Measurements from ENCODE around the gene GPR132.

The GPR132 gene

DNA sequence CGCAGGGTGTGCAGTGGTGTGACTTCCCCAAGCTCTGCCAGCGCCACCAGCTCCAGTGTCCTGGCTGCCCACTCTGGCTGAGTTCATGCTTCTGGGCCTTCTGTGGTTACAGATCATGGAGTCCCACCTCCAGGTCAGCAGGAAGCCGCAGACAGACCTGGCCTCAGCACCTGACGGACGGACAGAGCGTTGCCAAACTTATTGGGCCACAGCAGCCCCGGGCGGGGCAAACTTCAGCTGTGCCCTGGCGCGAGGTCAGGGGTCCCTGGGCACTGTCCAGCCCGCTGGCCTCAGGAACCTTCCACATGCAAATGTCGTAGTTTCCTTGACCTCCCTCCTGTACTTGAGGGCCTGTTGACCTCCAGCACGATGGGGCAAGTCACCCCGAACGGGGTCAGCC is 11.2 kb downstream of the GPR132 start:
- Histone ChIP-seq H3K9me3 (ENCODE audit: control insufficient read depth, low read depth, low read length) (no peaks in the 10 kb centered on the region), H3K4me3 (ENCODE audit: low read length) (no peak overlapping the region), H3K9ac (ENCODE audit: low read length) (no peak overlapping the region), H3K36me3 (ENCODE audit: control insufficient read depth, low read depth, low read length) (no peaks in the 10 kb centered on the region), H3K4me1 (ENCODE audit: control insufficient read depth, low read depth, low read length) (peaks cover 5% of the 10 kb centered on the region), H3K27ac (ENCODE audit: low read length) (no peak overlapping the region), H3K27me3 (ENCODE audit: control insufficient read depth, insufficient read depth, low read length) (peaks cover 24% of the 10 kb centered on the region)

DNA sequence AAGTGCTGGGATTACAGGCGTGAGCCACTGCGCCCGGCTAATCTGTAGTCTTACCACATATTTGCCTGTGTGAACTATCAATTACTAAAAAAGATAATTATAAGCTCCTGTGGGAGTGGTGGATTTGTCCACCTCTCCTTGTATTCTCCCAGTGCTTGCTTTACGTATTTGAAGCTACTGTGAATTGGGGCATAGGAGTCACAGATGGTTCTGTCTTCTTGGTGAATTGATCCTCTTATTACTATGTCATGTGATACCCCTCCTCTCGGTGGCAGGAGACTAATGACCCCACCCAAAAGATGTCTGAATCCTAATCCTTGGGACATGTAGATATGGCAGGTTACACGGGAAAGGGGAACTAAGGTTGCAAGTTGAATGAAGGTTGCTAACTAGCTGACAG is 11.8 kb downstream of the GPR132 start:
- Histone ChIP-seq H3K9me3 (ENCODE audit: control insufficient read depth, low read depth, low read length) (no peaks in the 10 kb centered on the region), H3K27ac (ENCODE audit: low read length) (no peak overlapping the region), H3K36me3 (ENCODE audit: control insufficient read depth, low read depth, low read length) (no peaks in the 10 kb centered on the region), H3K27me3 (ENCODE audit: control insufficient read depth, insufficient read depth, low read length) (peaks cover 24% of the 10 kb centered on the region), H3K4me3 (ENCODE audit: low read length) (no peak overlapping the region), H3K4me1 (ENCODE audit: control insufficient read depth, low read depth, low read length) (peaks cover 5% of the 10 kb centered on the region), H3K9ac (ENCODE audit: low read length) (no peak overlapping the region)

DNA sequence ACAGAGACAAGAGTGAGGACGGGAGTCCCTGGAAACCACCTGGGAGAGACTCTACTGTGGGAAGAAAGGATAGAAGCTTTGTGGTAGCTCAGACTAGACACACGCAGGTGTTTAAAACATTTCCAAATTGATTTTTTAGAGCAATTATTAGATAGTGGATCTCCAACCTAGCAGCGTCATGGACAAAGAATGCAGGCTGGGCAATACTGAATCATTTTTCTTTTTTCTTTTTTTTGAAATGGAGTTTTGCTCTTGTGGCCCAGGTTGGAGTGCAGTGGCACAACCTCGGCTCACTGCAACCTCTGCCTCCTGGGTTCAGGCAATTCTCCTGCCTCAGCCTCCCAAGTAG is 13.1 kb downstream of the GPR132 start:
- H3K36me3 ChIP-seq (ENCODE audit: control insufficient read depth, low read depth, low read length): no peaks in the 10 kb centered on the region
- H3K9me3 ChIP-seq (ENCODE audit: control insufficient read depth, low read depth, low read length): no peaks in the 10 kb centered on the region
- H3K4me1 ChIP-seq (ENCODE audit: control insufficient read depth, low read depth, low read length): peaks cover 5% of the 10 kb centered on the region
- no peak overlapping the region for H3K4me3 ChIP-seq (ENCODE audit: low read length)
- H3K27ac ChIP-seq (ENCODE audit: low read length): no peak overlapping the region
- peaks cover 22% of the 10 kb centered on the region for H3K27me3 ChIP-seq (ENCODE audit: control insufficient read depth, insufficient read depth, low read length)
- no peak overlapping the region for H3K9ac ChIP-seq (ENCODE audit: low read length)

DNA sequence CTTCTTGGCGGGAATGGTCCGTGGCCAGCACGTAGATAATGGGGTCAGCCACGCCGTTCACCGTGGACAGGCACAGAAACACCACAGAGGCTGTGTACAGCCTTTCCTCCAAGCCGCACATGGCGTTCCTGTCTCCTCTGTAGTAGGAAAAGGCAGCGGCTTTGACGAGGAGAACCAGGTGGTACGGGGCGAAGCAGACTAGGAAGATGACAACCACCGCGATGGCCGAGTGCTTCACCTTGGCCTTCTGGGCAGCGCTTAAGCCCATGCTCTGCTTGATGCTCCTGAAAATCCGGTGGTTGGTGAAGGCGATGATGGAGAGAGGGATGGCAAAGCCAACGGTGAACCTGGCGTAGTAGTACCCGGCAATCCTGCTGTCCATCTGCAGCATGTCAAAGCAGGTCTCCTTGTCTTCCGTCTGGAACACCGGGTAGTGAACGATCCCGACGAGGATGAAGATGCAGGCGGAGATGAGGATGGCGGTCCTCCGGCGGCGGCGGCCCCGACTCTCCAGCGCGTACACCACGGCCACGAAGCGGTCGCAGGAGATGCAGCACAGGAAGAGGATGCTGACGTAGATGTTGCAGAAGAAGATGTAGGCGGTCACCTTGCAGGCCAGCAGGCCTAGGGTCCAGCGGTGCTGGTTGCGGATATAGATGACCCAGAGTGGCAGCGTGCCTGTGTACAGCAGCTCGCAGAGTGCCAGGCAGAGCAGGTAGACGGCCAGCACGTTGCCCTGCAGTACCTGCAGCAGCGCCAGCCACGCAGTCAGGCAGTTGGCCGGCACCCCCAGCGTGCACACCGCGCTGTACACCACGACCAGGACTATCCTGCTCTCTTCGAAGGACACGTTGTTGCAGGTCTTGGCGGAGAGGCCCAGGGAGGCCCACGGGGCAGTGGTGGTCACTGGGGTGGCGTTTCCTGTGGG is 13.8 kb downstream of the GPR132 start:
- peaks cover 2% of the 10 kb centered on the region for H3K4me1 ChIP-seq (ENCODE audit: control insufficient read depth, low read depth, low read length)
- no peaks in the 10 kb centered on the region for H3K9me3 ChIP-seq (ENCODE audit: control insufficient read depth, low read depth, low read length)
- no peak overlapping the region for H3K4me3 ChIP-seq (ENCODE audit: low read length)
- H3K9ac ChIP-seq (ENCODE audit: low read length): no peak overlapping the region
- H3K36me3 ChIP-seq (ENCODE audit: control insufficient read depth, low read depth, low read length): no peaks in the 10 kb centered on the region
- H3K27me3 ChIP-seq (ENCODE audit: control insufficient read depth, insufficient read depth, low read length): peaks cover 16% of the 10 kb centered on the region
- no peak overlapping the region for H3K27ac ChIP-seq (ENCODE audit: low read length)

DNA sequence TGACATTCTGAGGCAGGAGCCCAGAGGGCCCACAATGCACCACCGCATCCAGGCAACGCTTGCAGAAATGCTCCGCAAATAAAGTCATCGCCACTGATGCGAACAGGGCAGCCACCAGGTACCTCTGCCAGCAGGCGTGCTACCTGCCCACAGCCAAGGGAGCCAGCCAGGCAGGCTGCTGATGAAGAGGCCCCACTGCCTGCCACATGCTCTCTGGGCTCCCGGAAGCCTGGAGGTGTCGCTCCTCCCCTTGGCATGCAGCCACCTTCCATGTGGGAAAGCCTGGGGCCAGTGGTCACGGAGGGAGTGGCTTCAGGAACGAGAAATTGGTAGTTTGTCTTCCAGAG is 14.7 kb downstream of the GPR132 start:
- Histone ChIP-seq H3K9me3 (ENCODE audit: control insufficient read depth, low read depth, low read length) (no peaks in the 10 kb centered on the region), H3K36me3 (ENCODE audit: control insufficient read depth, low read depth, low read length) (no peaks in the 10 kb centered on the region), H3K4me3 (ENCODE audit: low read length) (no peak overlapping the region), H3K27me3 (ENCODE audit: control insufficient read depth, insufficient read depth, low read length) (peaks cover 7% of the 10 kb centered on the region), H3K4me1 (ENCODE audit: control insufficient read depth, low read depth, low read length) (no peaks in the 10 kb centered on the region), H3K9ac (ENCODE audit: low read length) (no peak overlapping the region), H3K27ac (ENCODE audit: low read length) (no peak overlapping the region)

DNA sequence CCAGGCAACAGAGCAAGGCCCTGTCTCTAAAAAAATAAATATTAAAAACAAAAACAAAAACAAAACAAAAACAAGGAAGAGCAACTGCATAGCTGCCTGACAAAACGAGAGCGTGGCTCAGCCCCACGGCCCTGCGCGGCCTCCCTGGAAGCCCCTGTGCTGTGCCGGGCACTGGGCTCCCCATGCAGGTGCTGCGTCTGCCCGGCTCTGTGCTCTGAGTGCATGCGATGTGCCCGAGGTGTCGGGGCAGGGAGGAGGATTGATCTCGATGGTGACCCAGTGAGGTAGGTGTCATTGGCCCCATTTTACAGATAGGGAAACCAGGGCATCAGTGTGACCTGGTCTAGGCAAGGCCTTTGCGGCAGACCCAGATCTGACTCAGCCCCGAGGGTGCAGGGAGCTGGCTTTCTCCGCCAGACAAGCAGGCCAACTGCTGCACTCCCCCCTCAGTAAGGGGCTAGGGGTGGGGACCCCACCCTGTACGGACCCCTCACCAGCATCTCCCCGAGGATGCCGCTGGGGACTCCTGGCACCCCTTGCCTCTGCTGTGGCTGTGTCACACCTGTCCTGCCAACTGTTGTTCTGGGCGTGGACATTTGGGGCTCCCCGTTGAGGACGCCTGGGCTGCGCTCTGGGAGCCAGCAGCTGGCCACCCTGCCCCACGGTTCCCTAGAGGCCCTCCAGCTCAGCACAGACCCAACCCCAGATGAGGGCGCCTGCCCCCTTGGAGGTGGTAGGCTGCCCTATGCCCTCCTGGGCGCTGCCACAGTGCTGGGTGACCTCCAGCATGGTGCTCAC is 15.3 kb downstream of the GPR132 start:
- Histone ChIP-seq H3K4me3 (ENCODE audit: low read length) (no peak overlapping the region), H3K4me1 (ENCODE audit: control insufficient read depth, low read depth, low read length) (no peaks in the 10 kb centered on the region), H3K36me3 (ENCODE audit: control insufficient read depth, low read depth, low read length) (no peaks in the 10 kb centered on the region), H3K27ac (ENCODE audit: low read length) (no peak overlapping the region), H3K9ac (ENCODE audit: low read length) (no peak overlapping the region), H3K27me3 (ENCODE audit: control insufficient read depth, insufficient read depth, low read length) (peaks cover 6% of the 10 kb centered on the region), H3K9me3 (ENCODE audit: control insufficient read depth, low read depth, low read length) (no peaks in the 10 kb centered on the region)

DNA sequence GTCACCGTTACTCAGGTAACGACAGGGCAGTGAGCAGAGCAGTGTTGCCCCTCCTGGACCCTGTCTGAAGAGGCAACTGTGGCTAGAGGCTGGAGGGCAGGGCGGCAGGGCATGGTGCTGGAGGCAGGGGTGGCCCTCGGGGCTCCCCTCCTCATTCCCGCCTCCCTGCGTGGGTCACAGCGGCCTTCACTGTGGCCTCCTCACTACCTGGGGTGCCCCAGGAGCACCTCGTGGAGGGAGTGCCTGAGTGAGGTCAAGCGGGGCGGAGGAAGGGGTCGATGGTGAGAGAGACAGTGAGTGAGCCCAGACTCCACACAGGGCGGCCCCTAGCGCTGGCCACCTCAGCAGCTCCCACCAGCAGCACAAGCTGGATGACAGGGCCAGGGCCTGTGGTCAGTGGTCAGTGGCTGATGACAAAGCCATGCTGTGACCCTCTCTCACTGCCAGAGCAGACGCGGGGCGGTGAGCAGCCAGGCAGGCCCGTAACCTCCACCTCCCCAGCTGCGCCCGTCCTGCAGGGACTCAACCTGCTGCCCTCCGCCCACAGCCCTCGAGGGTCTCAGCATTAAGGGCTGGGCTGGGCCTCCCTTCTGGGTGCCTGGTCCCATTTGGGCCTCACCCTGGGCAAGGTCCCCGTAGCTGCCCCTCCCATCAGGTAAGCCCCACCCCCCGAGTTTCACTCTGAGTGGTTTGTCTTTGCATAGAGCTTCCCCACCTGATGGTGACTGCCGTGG is 17.8 kb downstream of the GPR132 start:
- Histone ChIP-seq H3K27ac (ENCODE audit: low read length) (no peak overlapping the region), H3K4me1 (ENCODE audit: control insufficient read depth, low read depth, low read length) (no peaks in the 10 kb centered on the region), H3K9ac (ENCODE audit: low read length) (no peak overlapping the region), H3K4me3 (ENCODE audit: low read length) (no peak overlapping the region), H3K36me3 (ENCODE audit: control insufficient read depth, low read depth, low read length) (no peaks in the 10 kb centered on the region), H3K9me3 (ENCODE audit: control insufficient read depth, low read depth, low read length) (no peaks in the 10 kb centered on the region), H3K27me3 (ENCODE audit: control insufficient read depth, insufficient read depth, low read length) (peaks cover 12% of the 10 kb centered on the region)

DNA sequence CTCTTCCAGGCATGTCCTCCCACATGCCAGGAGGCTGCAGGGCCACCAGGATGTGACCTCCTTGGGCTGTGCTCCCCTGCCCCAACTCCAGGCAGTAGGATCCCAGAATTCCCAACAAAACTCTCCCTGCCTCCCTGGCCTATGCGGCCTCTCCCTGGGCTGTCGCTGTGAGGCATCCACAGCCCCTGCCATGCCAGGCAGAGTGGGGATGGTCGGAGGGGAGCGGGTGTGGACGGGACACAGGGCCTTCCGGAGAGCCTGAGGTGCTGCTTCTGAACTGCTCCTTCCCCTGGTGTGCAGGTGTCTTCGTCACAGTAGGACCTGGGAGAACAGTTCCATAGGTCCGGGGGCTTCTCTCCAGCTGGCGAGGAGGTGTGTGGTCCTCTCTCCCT is 18.3 kb downstream of the GPR132 start:
- no peak overlapping the region for H3K4me3 ChIP-seq (ENCODE audit: low read length)
- no peak overlapping the region for H3K9ac ChIP-seq (ENCODE audit: low read length)
- H3K27ac ChIP-seq (ENCODE audit: low read length): no peak overlapping the region
- peaks cover 12% of the 10 kb centered on the region for H3K27me3 ChIP-seq (ENCODE audit: control insufficient read depth, insufficient read depth, low read length)
- H3K36me3 ChIP-seq (ENCODE audit: control insufficient read depth, low read depth, low read length): no peaks in the 10 kb centered on the region
- H3K9me3 ChIP-seq (ENCODE audit: control insufficient read depth, low read depth, low read length): no peaks in the 10 kb centered on the region
- H3K4me1 ChIP-seq (ENCODE audit: control insufficient read depth, low read depth, low read length): no peaks in the 10 kb centered on the region

DNA sequence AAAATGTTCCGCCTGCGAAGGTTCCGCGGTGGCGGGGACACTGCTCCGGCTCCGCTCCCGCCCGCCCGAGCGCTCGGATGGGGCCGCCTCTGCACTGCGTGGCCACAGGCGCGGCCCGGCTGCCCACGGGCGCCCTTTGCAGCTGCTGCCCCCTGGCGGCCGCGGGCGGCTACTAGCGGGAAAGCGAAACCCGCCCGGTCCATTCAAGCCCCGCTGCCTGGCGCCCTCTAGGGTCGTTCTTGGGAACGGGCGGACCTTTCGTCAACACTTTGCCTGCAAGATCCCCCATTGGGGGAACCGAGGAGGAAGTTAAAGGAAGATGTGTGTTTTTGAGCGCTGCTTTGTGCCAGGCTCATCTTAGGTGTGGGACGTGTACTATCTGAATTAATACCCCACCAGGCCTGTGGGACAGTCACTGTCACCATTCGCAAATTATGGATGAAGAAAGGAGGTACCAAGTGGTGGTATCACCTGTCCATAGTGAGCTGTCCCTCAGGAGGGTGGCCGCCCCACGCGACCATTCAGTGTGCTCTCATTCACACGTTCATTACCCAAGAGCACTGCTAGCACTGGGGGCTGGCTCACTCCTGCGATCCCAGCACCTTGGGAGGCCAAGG is 19.4 kb downstream of the GPR132 start:
- H3K27me3 ChIP-seq (ENCODE audit: control insufficient read depth, insufficient read depth, low read length): peaks cover 12% of the 10 kb centered on the region
- no peak overlapping the region for H3K27ac ChIP-seq (ENCODE audit: low read length)
- H3K4me3 ChIP-seq (ENCODE audit: low read length): no peak overlapping the region

DNA sequence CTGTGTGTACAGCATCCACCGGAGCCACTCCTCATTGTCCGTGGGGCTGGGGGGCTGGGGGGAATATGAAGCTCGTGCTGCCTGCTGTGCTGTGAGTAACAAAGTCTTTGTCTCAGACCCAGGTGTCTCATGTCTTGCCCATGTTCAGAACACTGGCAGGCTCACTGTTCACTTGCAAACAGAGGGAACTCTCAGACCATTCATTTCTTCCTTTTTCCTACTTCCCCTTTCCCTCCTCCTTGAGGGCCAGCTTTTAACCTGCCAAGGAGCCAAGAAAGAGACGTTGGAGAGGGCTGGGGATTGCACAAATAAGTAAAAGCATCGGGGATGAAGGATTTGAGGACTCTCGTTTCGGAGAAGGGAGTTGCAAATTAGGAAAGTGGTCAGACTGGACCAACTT is 21.6 kb downstream of the GPR132 start:
- Histone ChIP-seq H3K9me3 (ENCODE audit: control insufficient read depth, low read depth, low read length) (no peaks in the 10 kb centered on the region), H3K4me3 (ENCODE audit: low read length) (no peak overlapping the region), H3K9ac (ENCODE audit: low read length) (no peak overlapping the region), H3K27me3 (ENCODE audit: control insufficient read depth, insufficient read depth, low read length) (peaks cover 12% of the 10 kb centered on the region), H3K27ac (ENCODE audit: low read length) (no peak overlapping the region), H3K36me3 (ENCODE audit: control insufficient read depth, low read depth, low read length) (no peaks in the 10 kb centered on the region), H3K4me1 (ENCODE audit: control insufficient read depth, low read depth, low read length) (no peaks in the 10 kb centered on the region)

More for the DNA sequence above, 19.4 kb downstream of the GPR132 start:
- Histone ChIP-seq H3K9ac (ENCODE audit: low read length) (no peak overlapping the region), H3K9me3 (ENCODE audit: control insufficient read depth, low read depth, low read length) (no peaks in the 10 kb centered on the region), H3K4me1 (ENCODE audit: control insufficient read depth, low read depth, low read length) (no peaks in the 10 kb centered on the region), H3K36me3 (ENCODE audit: control insufficient read depth, low read depth, low read length) (no peaks in the 10 kb centered on the region)

DNA sequence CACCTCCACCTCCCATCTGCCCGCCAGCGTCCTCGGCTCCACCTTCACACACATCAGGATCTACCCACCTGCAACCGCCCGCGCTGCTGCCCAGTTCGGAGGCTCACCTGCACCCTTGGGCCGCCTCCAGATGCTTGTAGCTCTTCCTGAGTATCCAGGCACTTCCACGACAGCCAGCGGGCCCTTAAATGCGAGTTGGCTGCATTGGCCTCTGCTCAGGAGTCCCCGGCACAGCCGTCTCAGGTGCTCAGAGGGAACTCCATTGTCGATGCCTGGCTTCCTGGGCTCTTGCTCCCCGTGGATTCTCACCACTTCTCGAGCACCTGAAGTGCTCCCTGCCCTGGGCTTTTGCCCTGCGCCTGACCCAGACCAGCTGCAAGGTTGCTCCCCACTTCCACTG is 22.4 kb downstream of the GPR132 start:
- Histone ChIP-seq H3K9me3 (ENCODE audit: control insufficient read depth, low read depth, low read length) (no peaks in the 10 kb centered on the region), H3K4me3 (ENCODE audit: low read length) (no peak overlapping the region), H3K4me1 (ENCODE audit: control insufficient read depth, low read depth, low read length) (no peaks in the 10 kb centered on the region), H3K9ac (ENCODE audit: low read length) (no peak overlapping the region), H3K27me3 (ENCODE audit: control insufficient read depth, insufficient read depth, low read length) (peaks cover 12% of the 10 kb centered on the region), H3K27ac (ENCODE audit: low read length) (no peak overlapping the region), H3K36me3 (ENCODE audit: control insufficient read depth, low read depth, low read length) (no peaks in the 10 kb centered on the region)
